Ishikawa (cell line): ENCODE data around the gene WWOX.
A peak's percentile ranks its signal among the peaks of the same experiment; 100 is the strongest.

Experiments
- CEBPB ChIP-seq: IDR thresholded peaks from 2 replicates; pipeline ENCODE4 v1.6.1; 2012
- CREB1 ChIP-seq: IDR thresholded peaks from 2 replicates; pipeline ENCODE4 v1.6.1; 2012; ENCODE audit warnings: low read depth
- EGR1 ChIP-seq: IDR thresholded peaks from 2 replicates; pipeline ENCODE4 v1.6.1; 2012
- EP300 ChIP-seq: IDR thresholded peaks from 2 replicates; pipeline ENCODE4 v1.6.1; 2012; ENCODE audit warnings: borderline replicate concordance
- FOXM1 ChIP-seq: IDR thresholded peaks from 2 replicates; pipeline ENCODE4 v1.6.1; 2012; ENCODE audit warnings: low read depth, borderline replicate concordance
- MAX ChIP-seq: IDR thresholded peaks from 2 replicates; pipeline ENCODE4 v1.6.1; 2012
- NFIC ChIP-seq: IDR thresholded peaks from 2 replicates; pipeline ENCODE4 v1.6.1; 2012
- RAD21 ChIP-seq: IDR thresholded peaks from 2 replicates; pipeline ENCODE4 v1.6.1; 2012; ENCODE audit warnings: low read depth
- REST ChIP-seq: IDR thresholded peaks from 2 replicates; pipeline ENCODE4 v1.6.1; 2012; ENCODE audit warnings: low read depth, mild to moderate bottlenecking
- TAF1 ChIP-seq: IDR thresholded peaks from 2 replicates; pipeline ENCODE4 v1.6.1; 2012; ENCODE audit warnings: low read depth, mild to moderate bottlenecking
- TCF12 ChIP-seq: IDR thresholded peaks from 2 replicates; pipeline ENCODE4 v1.6.1; 2012; ENCODE audit warnings: low read depth
- TEAD4 ChIP-seq: IDR thresholded peaks from 2 replicates; pipeline ENCODE4 v1.6.1; 2012
- USF1 ChIP-seq: IDR thresholded peaks from 2 replicates; pipeline ENCODE4 v1.6.1; 2012
- YY1 ChIP-seq: IDR thresholded peaks from 2 replicates; pipeline ENCODE4 v1.6.1; 2012; ENCODE audit warnings: low read depth
- ZBTB7A ChIP-seq: IDR thresholded peaks from 2 replicates; pipeline ENCODE4 v1.6.1; 2012; ENCODE audit warnings: low read depth

WWOX gene

GRCh38 chr16:78118469-78119025 lies 19.1 kb downstream of the WWOX start:
- TF ChIP-seq TCF12: no peak
- TF ChIP-seq EGR1: no peak
- TF ChIP-seq REST: no peak
- TF ChIP-seq TAF1: no peak
- TF ChIP-seq MAX: no peak
- TF ChIP-seq CEBPB: no peak
- no peak for TF ChIP-seq FOXM1
- no peak for TF ChIP-seq RAD21
- no peak for TF ChIP-seq YY1
- no peak for TF ChIP-seq NFIC
- TF ChIP-seq EP300: no peak
- no peak for TF ChIP-seq USF1

GRCh38 chr16:78122774-78123315 lies 23.4 kb downstream of the WWOX start:
- TF ChIP-seq RAD21 (peak; percentile 53), YY1 (no peak)

- TF ChIP-seq YY1: no peak
- TF ChIP-seq MAX: no peak
- TF ChIP-seq RAD21: no peak
- TF ChIP-seq TCF12: no peak
- TF ChIP-seq TAF1: no peak
These were observed 25.8 kb downstream of the WWOX start for GRCh38 chr16:78125112-78125844.

- TF ChIP-seq NFIC (no peak), TEAD4 (no peak), EP300 (no peak), ZBTB7A (no peak), MAX (no peak), REST (no peak), TCF12 (no peak), FOXM1 (no peak), CEBPB (no peak), YY1 (no peak)
These were observed 27.2 kb downstream of the WWOX start for GRCh38 chr16:78126662-78127061.

GRCh38 chr16:78127130-78127529 lies 27.7 kb downstream of the WWOX start:
- TF ChIP-seq EP300: no peak

- no peak for TF ChIP-seq RAD21
- no peak for TF ChIP-seq EGR1
- no peak for TF ChIP-seq CREB1
- TF ChIP-seq TEAD4: no peak
- no peak for TF ChIP-seq NFIC
- no peak for TF ChIP-seq ZBTB7A
- TF ChIP-seq REST: no peak
These were observed 29.5 kb downstream of the WWOX start for GRCh38 chr16:78128913-78129312.
